ENCODE data around the gene CRYBA2.

CRYBA2 gene

GRCh38 chr2:218958276-218958675, 34.9 kb downstream of the CRYBA2 start:
- in situ Hi-C loops (cut with HindIII; ENCODE audit: low sequenced_read_pairs): loop anchor here (5.0 kb wide), 1 partner anchor 94 kb away; no protein-coding TSS in a partner anchor

GRCh38 chr2:218957671-218958070, 35.6 kb downstream of the CRYBA2 start:
- in situ Hi-C loops (cut with HindIII; ENCODE audit: low sequenced_read_pairs): loop anchor here (5.0 kb wide), 1 partner anchor 95 kb away; no protein-coding TSS in a partner anchor

GRCh38 chr2:218956039-218956438, 37.2 kb downstream of the CRYBA2 start:
- in situ Hi-C loops (cut with HindIII; ENCODE audit: low sequenced_read_pairs): loop anchor here (5.0 kb wide), 1 partner anchor 96 kb away; no protein-coding TSS in a partner anchor

GRCh38 chr2:218954541-218955300, 38.5 kb downstream of the CRYBA2 start:
- in situ Hi-C loops (cut with HindIII; ENCODE audit: low sequenced_read_pairs): loop anchor here (5.0 kb wide), 1 partner anchor 98 kb away; no protein-coding TSS in a partner anchor

GRCh38 chr2:218953366-218953954, 39.8 kb downstream of the CRYBA2 start:
- in situ Hi-C loops (cut with HindIII; ENCODE audit: low sequenced_read_pairs): no loop called here

- in situ Hi-C loops (cut with HindIII; ENCODE audit: low sequenced_read_pairs): no loop called here
Measured at GRCh38 chr2:218952160-218952559, 41.1 kb downstream of the CRYBA2 start.

- in situ Hi-C loops (cut with HindIII; ENCODE audit: low sequenced_read_pairs): no loop called here
Measured at GRCh38 chr2:218946621-218947020, 46.6 kb downstream of the CRYBA2 start.

GRCh38 chr2:218944759-218945404, 48.3 kb downstream of the CRYBA2 start:
- in situ Hi-C loops (cut with HindIII; ENCODE audit: low sequenced_read_pairs): no loop called here
